ENCODE measurements around the gene OLFM2.
"Not testable (repeated sequence)": the region's sequence is repeated elsewhere in the genome, so short reads cannot be mapped to it uniquely, and the experiment has no call there.

OLFM2 gene

GRCh38 chr19:9923440-9923839 is 12.9 kb downstream of the OLFM2 start:
- no peaks in the 10 kb centered on the region for H3K27me3 ChIP-seq (ENCODE audit: insufficient read depth, poor library complexity, severe bottlenecking)
- H3K27ac ChIP-seq (replicated peaks), result no peak overlapping the region
- DNase-seq (ENCODE audit: low read depth in 1 of 2, low spot score in 1 of 2), result no peak
- no peak for TF ChIP-seq POLR2AphosphoS5 (IDR thresholded peaks at IDR 0.05; ENCODE audit: low read depth)
- no peak for TF ChIP-seq SPI1 (IDR thresholded peaks at IDR 0.05; ENCODE audit: borderline replicate concordance, low read depth)
- H3K4me3 ChIP-seq (replicated peaks; ENCODE audit: insufficient read depth, low read length), result no peak overlapping the region

GRCh38 chr19:9922782-9923379 is 13.4 kb downstream of the OLFM2 start:
- H3K4me3 ChIP-seq (replicated peaks; ENCODE audit: insufficient read depth, low read length); H3K27ac ChIP-seq (replicated peaks); DNase-seq (ENCODE audit: low read depth in 1 of 2, low spot score in 1 of 2); H3K27me3 ChIP-seq (ENCODE audit: insufficient read depth, poor library complexity, severe bottlenecking): not testable (repeated sequence)

GRCh38 chr19:9917321-9917720 is 19.0 kb downstream of the OLFM2 start:
- Histone ChIP-seq H3K4me3 (replicated peaks; ENCODE audit: insufficient read depth, low read length) (no peak overlapping the region), H3K27ac (replicated peaks) (no peak overlapping the region), H3K27me3 (ENCODE audit: insufficient read depth, poor library complexity, severe bottlenecking) (peaks cover 13% of the 10 kb centered on the region)
- TF ChIP-seq REST (IDR thresholded peaks at IDR 0.05; ENCODE audit: insufficient replicate concordance, low read depth) (no peak), GABPA (IDR thresholded peaks at IDR 0.05; ENCODE audit: low read depth) (no peak), POLR2AphosphoS5 (IDR thresholded peaks at IDR 0.05; ENCODE audit: low read depth) (no peak), CTCF (IDR thresholded peaks at IDR 0.05; ENCODE audit: insufficient read depth, low read length) (no peak), SPI1 (IDR thresholded peaks at IDR 0.05; ENCODE audit: borderline replicate concordance, low read depth) (no peak)
- peak in 1 of 2 experiments; percentile 12 for DNase-seq (ENCODE audit: low read depth in 1 of 2, low spot score in 1 of 2)

- no peak for DNase-seq (ENCODE audit: low read depth in 1 of 2, low spot score in 1 of 2)
- TF ChIP-seq POLR2AphosphoS5 (IDR thresholded peaks at IDR 0.05; ENCODE audit: low read depth) (no peak), CTCF (IDR thresholded peaks at IDR 0.05; ENCODE audit: insufficient read depth, low read length) (no peak), GABPA (IDR thresholded peaks at IDR 0.05; ENCODE audit: low read depth) (no peak), REST (IDR thresholded peaks at IDR 0.05; ENCODE audit: insufficient replicate concordance, low read depth) (no peak), SPI1 (IDR thresholded peaks at IDR 0.05; ENCODE audit: borderline replicate concordance, low read depth) (no peak)
- H3K27me3 ChIP-seq (ENCODE audit: insufficient read depth, poor library complexity, severe bottlenecking), result peaks cover 15% of the 10 kb centered on the region
- no peak overlapping the region for H3K4me3 ChIP-seq (replicated peaks; ENCODE audit: insufficient read depth, low read length)
- no peak overlapping the region for H3K27ac ChIP-seq (replicated peaks)
These were observed 19.6 kb downstream of the OLFM2 start for GRCh38 chr19:9916719-9917118.
